ENCODE measurements around the gene IL17RA.

IL17RA gene

GRCh38 chr22:17158568-17159503, 74.0 kb downstream of the IL17RA start, which contains the start of gene HDHD5:
Gene HDHD5 (minus strand): TSS chr22:17159277. CDS start chr22:17159251, 26 bp downstream.
- peak; percentile 90 for DNase-seq

GRCh38 chr22:17159504-17159951, 74.7 kb downstream of the IL17RA start:
- DNase-seq: peak; percentile 57

GRCh38 chr22:17161991-17162390, 77.2 kb downstream of the IL17RA start:
- no peak for DNase-seq

GRCh38 chr22:17162731-17163130, 77.9 kb downstream of the IL17RA start:
- DNase-seq: no peak

GRCh38 chr22:17164392-17165024, 79.7 kb downstream of the IL17RA start:
- no peak for DNase-seq

All from COR-L47 (cell line).